A673 (cell line): Measurements from ENCODE around the gene CPNE5.

Experiments used
- EZH2 ChIP-seq: fragments of 200-600 bp; sonication (generic); IDR thresholded peaks from 2 replicates; pipeline ENCODE4 v1.6.1; 2017; ENCODE audit warnings: borderline replicate concordance, low read depth, mild to moderate bottlenecking, mixed read lengths, antibody characterized with exemption, low read length; ENCODE audit not compliant: poor library complexity, severe bottlenecking
- TF ChIP-seq, protein P1 (sequence below): fragments of 300-800, 200-600 bp; sonication (generic); conservative IDR thresholded peaks from 2 replicates; pipeline ENCODE4 v1.5.1; 2017; ENCODE audit warnings: low read depth, mild to moderate bottlenecking, antibody characterized with exemption, low read length, moderate library complexity, mixed read lengths

DNA sequence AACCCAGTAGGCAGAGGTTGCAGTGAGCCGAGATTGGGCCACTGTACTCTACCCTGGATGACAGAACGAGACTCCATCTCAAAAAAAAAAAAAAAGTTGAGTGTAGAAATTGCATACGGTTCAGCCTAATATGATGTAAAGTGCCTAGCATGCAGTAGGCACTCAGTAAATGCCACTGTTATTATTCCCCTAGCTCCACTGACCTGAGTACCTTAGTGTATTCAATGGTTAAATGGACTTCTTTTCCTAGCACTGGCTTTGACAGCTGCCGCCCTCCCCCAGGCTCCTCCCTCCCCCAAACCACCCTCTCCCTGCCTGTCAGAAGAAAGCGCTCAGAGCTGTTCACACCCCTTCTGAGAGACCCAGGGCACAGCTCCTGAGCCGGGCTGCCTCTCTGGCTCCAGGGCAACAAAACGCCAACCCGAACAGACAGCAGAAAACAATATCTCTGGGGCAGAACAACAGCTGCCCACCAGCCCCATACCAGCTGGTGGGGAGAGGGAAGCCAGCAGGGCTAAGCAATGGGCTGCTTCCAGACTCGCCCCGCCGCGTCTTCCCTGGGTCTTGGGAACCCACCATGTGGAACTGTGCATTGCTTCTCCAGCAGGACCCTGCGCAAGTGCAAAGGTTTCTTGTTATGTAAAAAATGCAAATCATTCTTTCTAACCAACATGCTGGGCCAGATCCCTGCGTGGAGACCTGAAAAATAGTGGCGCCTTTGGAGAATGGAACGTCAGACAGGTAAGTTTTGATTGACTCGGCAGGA is 4.5 kb downstream of the CPNE5 start:
- TF ChIP-seq, protein P1, sequence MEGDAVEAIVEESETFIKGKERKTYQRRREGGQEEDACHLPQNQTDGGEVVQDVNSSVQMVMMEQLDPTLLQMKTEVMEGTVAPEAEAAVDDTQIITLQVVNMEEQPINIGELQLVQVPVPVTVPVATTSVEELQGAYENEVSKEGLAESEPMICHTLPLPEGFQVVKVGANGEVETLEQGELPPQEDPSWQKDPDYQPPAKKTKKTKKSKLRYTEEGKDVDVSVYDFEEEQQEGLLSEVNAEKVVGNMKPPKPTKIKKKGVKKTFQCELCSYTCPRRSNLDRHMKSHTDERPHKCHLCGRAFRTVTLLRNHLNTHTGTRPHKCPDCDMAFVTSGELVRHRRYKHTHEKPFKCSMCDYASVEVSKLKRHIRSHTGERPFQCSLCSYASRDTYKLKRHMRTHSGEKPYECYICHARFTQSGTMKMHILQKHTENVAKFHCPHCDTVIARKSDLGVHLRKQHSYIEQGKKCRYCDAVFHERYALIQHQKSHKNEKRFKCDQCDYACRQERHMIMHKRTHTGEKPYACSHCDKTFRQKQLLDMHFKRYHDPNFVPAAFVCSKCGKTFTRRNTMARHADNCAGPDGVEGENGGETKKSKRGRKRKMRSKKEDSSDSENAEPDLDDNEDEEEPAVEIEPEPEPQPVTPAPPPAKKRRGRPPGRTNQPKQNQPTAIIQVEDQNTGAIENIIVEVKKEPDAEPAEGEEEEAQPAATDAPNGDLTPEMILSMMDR, result no peak
- TF ChIP-seq EZH2, result no peak
